ENCODE data around the gene S100PBP.
A peak's percentile ranks its signal among the peaks of the same experiment; 100 is the strongest.
"Not testable (repeated sequence)": the region's sequence is repeated elsewhere in the genome, so short reads cannot be mapped to it uniquely, and the experiment has no call there.

Gene S100PBP

DNA sequence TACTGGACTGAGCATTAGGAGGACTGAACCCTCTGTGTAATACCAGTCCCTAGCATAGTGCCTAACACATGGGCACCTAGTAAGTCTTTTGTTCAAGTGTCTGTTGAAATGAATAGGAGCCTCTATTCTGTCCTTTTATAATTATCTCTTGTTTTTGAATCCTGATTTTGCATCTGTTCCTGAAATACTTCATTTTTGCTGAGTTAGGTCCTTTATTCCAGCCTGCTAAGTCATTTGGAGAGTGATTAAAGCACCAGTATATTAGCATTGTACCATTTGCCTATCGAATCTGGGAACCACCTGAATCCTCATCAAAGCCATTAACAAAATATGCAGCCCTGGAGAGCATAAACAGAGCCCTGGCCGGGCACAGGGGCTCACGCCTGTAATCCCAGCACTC is 32.6 kb upstream of the S100PBP start:
- no peak for DNase-seq (ENCODE audit: low read depth, low spot score)

GRCh38 chr1:32786856-32787255 is 30.6 kb upstream of the S100PBP start:
- DNase-seq (ENCODE audit: low read depth, low spot score) = no peak

DNA sequence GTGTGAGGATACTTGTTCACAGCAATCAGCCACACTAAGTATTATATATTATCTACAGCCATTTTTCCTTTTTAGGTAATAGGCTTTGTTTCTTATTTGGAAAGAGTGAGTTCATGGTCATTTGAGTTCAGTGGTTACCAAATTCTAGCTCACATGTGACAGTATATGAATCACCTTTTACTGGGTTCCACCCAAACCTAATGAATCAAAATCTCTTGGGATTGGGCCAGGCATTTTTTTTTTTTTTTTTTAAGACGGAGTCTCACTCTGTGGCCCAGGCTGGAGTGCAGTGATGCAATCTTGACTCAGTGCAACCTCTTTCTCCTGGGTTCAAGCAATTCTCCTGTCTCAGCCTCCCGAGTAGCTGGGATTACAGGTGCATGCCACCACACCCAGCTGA is 28.1 kb upstream of the S100PBP start:
- not testable (repeated sequence) for DNase-seq (ENCODE audit: low read depth, low spot score)

- DNase-seq (ENCODE audit: low read depth, low spot score) = no peak
Measured at GRCh38 chr1:32791881-32792280, 25.6 kb upstream of the S100PBP start.

DNA sequence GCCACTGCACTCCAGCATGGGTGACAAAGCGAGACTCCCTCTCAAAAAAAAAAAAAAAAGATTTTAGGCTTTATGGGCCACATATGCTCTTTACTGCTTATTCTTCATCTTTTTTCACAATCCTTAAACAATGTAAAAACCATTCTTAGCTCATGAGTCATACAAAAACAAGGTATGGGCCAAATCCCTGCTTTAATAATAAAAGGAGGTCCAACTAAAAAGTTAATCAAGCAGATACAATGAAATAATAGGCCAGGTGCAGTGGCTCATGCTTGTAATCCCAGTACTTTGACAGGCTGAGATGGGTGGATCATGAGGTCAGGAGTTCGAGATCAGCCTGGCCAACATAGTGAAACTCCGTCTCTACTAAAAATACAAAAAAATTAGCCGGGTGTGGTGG is 21.7 kb upstream of the S100PBP start:
- not testable (repeated sequence) for DNase-seq (ENCODE audit: low read depth, low spot score)

DNA sequence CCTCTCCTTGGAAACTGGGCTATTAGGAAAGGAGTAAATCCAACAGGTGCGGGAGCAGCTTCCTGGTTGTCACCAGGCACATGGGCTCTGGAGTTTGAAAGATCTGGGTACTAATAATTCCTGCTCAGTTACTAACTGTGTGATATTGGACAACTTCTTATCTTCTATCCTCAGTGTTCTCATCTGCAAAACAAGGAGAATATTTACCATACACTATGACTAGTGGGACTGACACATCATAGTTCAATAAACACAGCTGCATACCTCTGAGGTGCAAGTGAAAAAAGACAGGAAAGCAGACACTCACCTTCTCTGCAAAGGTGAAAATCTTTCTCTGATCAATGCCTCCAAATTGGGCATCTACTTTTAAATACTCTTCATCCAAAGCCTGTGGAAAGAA is 20.0 kb upstream of the S100PBP start:
- DNase-seq (ENCODE audit: low read depth, low spot score) = no peak

- DNase-seq (ENCODE audit: low read depth, low spot score) = no peak
Measured at GRCh38 chr1:32798191-32798590, 19.3 kb upstream of the S100PBP start.

- DNase-seq (ENCODE audit: low read depth, low spot score) = no peak
Measured at GRCh38 chr1:32798679-32799416, 18.6 kb upstream of the S100PBP start.

- no peak for DNase-seq (ENCODE audit: low read depth, low spot score)
Measured at GRCh38 chr1:32801096-32801715, 16.2 kb upstream of the S100PBP start.

DNA sequence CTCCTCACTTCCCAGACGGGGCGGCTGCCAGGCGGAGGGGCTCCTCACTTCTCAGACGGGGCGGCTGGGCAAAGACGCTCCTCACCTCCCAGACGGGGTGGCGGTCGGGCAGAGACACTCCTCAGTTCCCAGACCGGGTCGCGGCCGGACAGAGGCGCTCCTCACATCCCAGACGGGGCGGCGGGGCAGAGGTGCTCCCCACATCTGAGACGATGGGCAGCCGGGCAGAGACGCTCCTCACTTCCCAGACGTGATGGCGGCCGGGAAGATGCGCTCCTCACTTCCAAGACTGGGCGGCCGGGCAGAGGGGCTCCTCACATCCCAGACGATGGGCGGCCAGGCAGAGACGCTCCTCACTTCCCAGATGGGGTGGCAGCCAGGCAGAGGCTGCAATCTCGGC is 13.0 kb upstream of the S100PBP start:
- not testable (repeated sequence) for DNase-seq (ENCODE audit: low read depth, low spot score)

- DNase-seq (ENCODE audit: low read depth, low spot score) = no peak
Measured at GRCh38 chr1:32806290-32806689, 11.2 kb upstream of the S100PBP start.

- no peak for DNase-seq (ENCODE audit: low read depth, low spot score)
Measured at GRCh38 chr1:32806910-32807523, 10.4 kb upstream of the S100PBP start.

- DNase-seq (ENCODE audit: low read depth, low spot score) = no peak
Measured at GRCh38 chr1:32808580-32808979, 8.9 kb upstream of the S100PBP start.

GRCh38 chr1:32810358-32810757 is 7.1 kb upstream of the S100PBP start:
- no peak for DNase-seq (ENCODE audit: low read depth, low spot score)

- peak; percentile 22 for DNase-seq (ENCODE audit: low read depth, low spot score)
Measured at GRCh38 chr1:32811265-32811664, 6.2 kb upstream of the S100PBP start.

DNA sequence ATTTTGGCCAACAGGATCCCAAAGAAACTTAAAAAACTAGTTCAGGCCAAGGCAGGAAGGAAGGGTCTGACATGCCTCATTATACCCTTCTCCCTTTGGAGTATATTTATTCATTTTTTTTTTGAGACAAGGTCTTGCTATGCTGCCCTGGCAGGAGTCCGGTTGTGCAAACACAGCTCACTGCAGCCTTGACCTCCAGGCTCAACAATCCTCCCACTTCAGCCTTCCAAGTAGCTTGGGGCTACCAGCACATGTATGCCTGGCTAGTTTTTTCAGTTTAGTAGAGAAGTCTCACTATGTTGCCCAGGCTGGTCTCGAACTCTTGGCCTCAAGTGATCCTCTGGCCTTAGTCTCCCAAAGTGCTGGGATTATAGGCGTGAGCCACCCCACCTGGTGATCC is 5.5 kb upstream of the S100PBP start:
- no peak for DNase-seq (ENCODE audit: low read depth, low spot score)

- DNase-seq (ENCODE audit: low read depth, low spot score) = peak; percentile 37
Measured at GRCh38 chr1:32813941-32814739, 3.3 kb upstream of the S100PBP start.

DNA sequence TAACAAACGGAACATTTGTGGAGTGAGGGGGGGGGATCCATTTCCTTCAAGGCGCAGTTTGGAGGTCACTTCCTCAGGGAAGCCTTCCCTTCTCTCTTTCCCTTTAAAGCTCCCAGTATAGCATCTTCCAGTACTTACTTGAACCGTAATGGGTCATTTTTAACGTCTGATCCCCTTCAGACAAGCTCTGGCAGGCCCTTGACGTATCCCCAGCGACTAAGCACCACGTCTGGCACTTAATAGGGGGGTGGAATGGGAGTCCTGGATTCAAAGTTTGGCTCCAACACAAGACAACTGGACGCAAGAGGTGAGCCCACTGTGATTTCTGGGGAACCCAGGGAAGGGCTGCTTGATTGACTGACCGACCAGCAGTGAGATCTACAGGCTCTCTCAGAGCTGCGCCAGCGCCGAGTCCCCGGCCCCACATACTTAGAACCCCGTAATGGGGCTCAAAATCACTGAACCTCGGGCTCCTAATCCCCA is 736 bp upstream of the S100PBP start:
- DNase-seq (ENCODE audit: low read depth, low spot score) = no peak

GRCh38 chr1:32817815-32818786 is 648 bp downstream of the S100PBP start:
- peak; percentile 89 for DNase-seq (ENCODE audit: low read depth, low spot score)

- DNase-seq (ENCODE audit: low read depth, low spot score) = no peak
Measured at GRCh38 chr1:32818804-32819541, 1.5 kb downstream of the S100PBP start.

Measured in ELF-1 (cell line).